ENCODE measurements around the gene PCDH9. TPM values are rescaled to one million over a fixed set of nuclear protein-coding genes. Genes with fewer than 3 reads are reported as not detected.

PCDH9 gene
- total RNA-seq, 2 donors from 2014 or later = 0.95 to 1.8 TPM

DNA sequence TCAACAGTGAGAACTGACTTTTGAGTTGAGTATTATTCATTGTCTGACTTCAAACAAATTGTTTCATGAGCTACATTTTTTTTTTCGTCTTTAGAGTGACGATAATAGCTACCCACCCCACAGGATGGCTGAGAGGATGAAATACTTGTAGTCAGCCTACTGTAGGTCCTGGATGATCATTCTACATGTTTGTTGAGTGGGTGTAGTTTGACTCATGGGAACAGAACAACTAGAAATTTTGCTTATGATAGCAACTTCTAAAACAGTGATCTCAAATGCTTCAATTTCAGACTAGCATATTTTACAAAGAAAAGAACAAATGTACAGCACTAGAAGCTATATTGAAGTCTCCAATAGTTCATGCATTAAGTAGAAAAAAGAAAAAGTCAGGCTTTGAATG lies 651.8 kb downstream of the PCDH9 start:
- H3K4me1 ChIP-seq (ENCODE audit: control insufficient read depth, insufficient read depth, low read length) = no peaks in the 10 kb centered on the region
- H3K27me3 ChIP-seq (ENCODE audit: control insufficient read depth, insufficient read depth, low read length, poor library complexity, severe bottlenecking) = no peaks in the 10 kb centered on the region
- TF ChIP-seq, protein P1, sequence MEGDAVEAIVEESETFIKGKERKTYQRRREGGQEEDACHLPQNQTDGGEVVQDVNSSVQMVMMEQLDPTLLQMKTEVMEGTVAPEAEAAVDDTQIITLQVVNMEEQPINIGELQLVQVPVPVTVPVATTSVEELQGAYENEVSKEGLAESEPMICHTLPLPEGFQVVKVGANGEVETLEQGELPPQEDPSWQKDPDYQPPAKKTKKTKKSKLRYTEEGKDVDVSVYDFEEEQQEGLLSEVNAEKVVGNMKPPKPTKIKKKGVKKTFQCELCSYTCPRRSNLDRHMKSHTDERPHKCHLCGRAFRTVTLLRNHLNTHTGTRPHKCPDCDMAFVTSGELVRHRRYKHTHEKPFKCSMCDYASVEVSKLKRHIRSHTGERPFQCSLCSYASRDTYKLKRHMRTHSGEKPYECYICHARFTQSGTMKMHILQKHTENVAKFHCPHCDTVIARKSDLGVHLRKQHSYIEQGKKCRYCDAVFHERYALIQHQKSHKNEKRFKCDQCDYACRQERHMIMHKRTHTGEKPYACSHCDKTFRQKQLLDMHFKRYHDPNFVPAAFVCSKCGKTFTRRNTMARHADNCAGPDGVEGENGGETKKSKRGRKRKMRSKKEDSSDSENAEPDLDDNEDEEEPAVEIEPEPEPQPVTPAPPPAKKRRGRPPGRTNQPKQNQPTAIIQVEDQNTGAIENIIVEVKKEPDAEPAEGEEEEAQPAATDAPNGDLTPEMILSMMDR (conservative IDR thresholded peaks at IDR 0.05) = no peak
- Mint-ChIP-seq H3K36me3 (ENCODE audit: low read depth) (no peaks in the 10 kb centered on the region), H3K27me3 (ENCODE audit: insufficient read depth) (no peaks in the 10 kb centered on the region), H3K4me3 (no peak overlapping the region), H3K27ac (no peak overlapping the region), H3K9me3 (no peaks in the 10 kb centered on the region), H3K4me1 (no peaks in the 10 kb centered on the region)
- H3K4me3 ChIP-seq (ENCODE audit: low read length) = no peak overlapping the region
- 97% methylated on average over 2 of the region's 2 CpGs; no CpG with 5 or more reads in 1 of the 2 experiments for WGBS, 2 experiments (ENCODE audit: insufficient coverage in 1 of 2, insufficient read length in 1 of 2)
- no peaks in the 10 kb centered on the region for H3K36me3 ChIP-seq (ENCODE audit: control insufficient read depth, insufficient read depth, low read length)
- H3K9ac ChIP-seq (ENCODE audit: extremely low read depth, low read length, poor library complexity, severe bottlenecking) = no peak overlapping the region
- DNase-seq = no peak
- no peaks in the 10 kb centered on the region for H3K9me3 ChIP-seq (ENCODE audit: control insufficient read depth, low read length)
- no peak overlapping the region for H3K27ac ChIP-seq (ENCODE audit: low read depth, low read length)

DNA sequence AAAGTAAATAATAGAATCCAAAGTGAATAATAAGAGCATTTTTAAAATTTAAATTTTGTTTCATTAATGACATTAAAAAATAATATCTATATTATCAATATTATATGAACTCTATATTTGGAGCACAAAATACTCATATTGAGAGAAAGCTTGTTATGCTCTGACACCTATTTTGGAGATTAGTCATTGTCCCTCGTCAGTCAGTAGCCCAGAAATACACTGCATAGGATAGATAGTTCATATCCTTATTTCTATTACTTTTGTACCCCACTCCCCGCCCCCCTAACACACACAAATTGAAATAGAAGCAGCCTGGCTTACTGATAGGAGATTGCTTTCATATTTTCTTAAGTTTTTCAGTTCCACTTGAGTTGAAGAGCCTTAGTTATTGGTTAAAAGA lies 652.8 kb downstream of the PCDH9 start:
- Histone ChIP-seq H3K27ac (ENCODE audit: low read depth, low read length) (no peak overlapping the region), H3K9me3 (ENCODE audit: control insufficient read depth, low read length) (no peaks in the 10 kb centered on the region), H3K4me3 (ENCODE audit: low read length) (no peak overlapping the region), H3K4me1 (ENCODE audit: control insufficient read depth, insufficient read depth, low read length) (no peaks in the 10 kb centered on the region), H3K36me3 (ENCODE audit: control insufficient read depth, insufficient read depth, low read length) (no peaks in the 10 kb centered on the region), H3K27me3 (ENCODE audit: control insufficient read depth, insufficient read depth, low read length, poor library complexity, severe bottlenecking) (no peaks in the 10 kb centered on the region), H3K9ac (ENCODE audit: extremely low read depth, low read length, poor library complexity, severe bottlenecking) (no peak overlapping the region)
- TF ChIP-seq, protein P1 (conservative IDR thresholded peaks at IDR 0.05) = no peak
- WGBS, 2 experiments (ENCODE audit: insufficient coverage in 1 of 2, insufficient read length in 1 of 2) = 100% methylated on average over 2 of the region's 2 CpGs; no CpG with 5 or more reads in 1 of the 2 experiments
- Mint-ChIP-seq H3K4me1 (no peaks in the 10 kb centered on the region), H3K4me3 (no peak overlapping the region), H3K27me3 (ENCODE audit: insufficient read depth) (no peaks in the 10 kb centered on the region), H3K9me3 (no peaks in the 10 kb centered on the region), H3K36me3 (ENCODE audit: low read depth) (no peaks in the 10 kb centered on the region), H3K27ac (no peak overlapping the region)
- DNase-seq = no peak

DNA sequence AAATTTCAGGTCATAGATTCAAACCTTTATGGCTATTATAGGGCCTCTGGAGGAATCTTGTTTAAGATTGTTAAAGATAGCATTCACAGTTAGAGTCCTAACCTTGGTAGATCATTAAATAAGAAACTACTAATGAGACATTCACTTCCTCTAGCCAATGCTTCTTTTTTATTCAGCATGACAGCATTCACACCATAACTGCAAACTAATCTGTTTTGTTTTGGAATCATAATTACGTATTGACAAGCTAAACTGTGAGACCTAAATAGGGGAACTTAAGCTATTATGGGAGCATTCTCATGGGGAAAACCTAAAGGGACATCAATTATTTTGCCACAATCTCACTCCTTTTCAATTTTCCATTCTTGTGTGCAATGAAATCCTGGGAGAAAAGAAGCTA lies 653.8 kb downstream of the PCDH9 start:
- no peaks in the 10 kb centered on the region for H3K4me1 ChIP-seq (ENCODE audit: control insufficient read depth, insufficient read depth, low read length)
- 80 to 100% methylated on average over 1 of the region's 1 CpG for WGBS, 2 experiments (ENCODE audit: insufficient coverage in 1 of 2, insufficient read length in 1 of 2)

More for the DNA sequence above, 653.8 kb downstream of the PCDH9 start:
- Histone ChIP-seq H3K9ac (ENCODE audit: extremely low read depth, low read length, poor library complexity, severe bottlenecking) (no peak overlapping the region), H3K27me3 (ENCODE audit: control insufficient read depth, insufficient read depth, low read length, poor library complexity, severe bottlenecking) (no peaks in the 10 kb centered on the region), H3K9me3 (ENCODE audit: control insufficient read depth, low read length) (no peaks in the 10 kb centered on the region), H3K36me3 (ENCODE audit: control insufficient read depth, insufficient read depth, low read length) (no peaks in the 10 kb centered on the region), H3K27ac (ENCODE audit: low read depth, low read length) (no peak overlapping the region), H3K4me3 (ENCODE audit: low read length) (no peak overlapping the region)
- H3K4me1 Mint-ChIP-seq = no peaks in the 10 kb centered on the region
- H3K4me3 Mint-ChIP-seq = no peak overlapping the region
- no peaks in the 10 kb centered on the region for H3K27me3 Mint-ChIP-seq (ENCODE audit: insufficient read depth)
- TF ChIP-seq, protein P1 (conservative IDR thresholded peaks at IDR 0.05) = no peak
- no peaks in the 10 kb centered on the region for H3K36me3 Mint-ChIP-seq (ENCODE audit: low read depth)
- H3K9me3 Mint-ChIP-seq = no peaks in the 10 kb centered on the region
- no peak overlapping the region for H3K27ac Mint-ChIP-seq
- DNase-seq = no peak
